ENCODE data around the gene TP63. TPM values are rescaled to one million over a fixed set of nuclear protein-coding genes. Genes with fewer than 3 reads are reported as not detected.

TP63 gene
- total RNA-seq, 1 donor from 2014 or later = not detected

DNA sequence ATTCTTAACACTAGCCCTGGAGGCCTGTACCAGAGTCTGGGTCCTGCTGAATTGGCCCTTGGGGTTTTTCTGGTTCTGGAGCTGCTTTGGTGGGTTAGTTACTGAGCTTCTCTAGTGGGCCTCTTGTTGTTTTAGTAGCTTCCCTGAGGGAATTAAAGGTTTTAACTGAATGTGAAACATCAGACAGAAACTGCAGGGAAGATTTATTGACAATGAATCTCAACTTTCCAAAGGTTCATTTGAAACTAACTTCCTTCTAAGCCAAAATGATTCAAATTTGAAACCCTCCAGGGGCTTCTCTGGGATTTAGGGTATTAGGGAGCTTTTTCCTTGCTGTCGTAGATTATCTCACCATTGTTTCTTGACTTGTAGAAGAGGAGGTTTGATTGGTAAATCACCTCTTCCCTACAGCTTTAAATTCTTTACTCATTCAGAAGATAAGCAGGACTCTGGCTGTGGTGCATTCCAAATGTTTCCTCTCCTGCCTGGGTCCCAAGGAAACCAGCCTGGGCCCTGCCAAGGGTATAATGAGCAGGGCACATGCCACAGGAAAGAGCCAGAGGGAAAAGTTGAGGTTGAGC lies 71.0 kb downstream of the TP63 start:
- no peak for DNase-seq (ENCODE audit: low read depth)
- TF ChIP-seq, protein P1, sequence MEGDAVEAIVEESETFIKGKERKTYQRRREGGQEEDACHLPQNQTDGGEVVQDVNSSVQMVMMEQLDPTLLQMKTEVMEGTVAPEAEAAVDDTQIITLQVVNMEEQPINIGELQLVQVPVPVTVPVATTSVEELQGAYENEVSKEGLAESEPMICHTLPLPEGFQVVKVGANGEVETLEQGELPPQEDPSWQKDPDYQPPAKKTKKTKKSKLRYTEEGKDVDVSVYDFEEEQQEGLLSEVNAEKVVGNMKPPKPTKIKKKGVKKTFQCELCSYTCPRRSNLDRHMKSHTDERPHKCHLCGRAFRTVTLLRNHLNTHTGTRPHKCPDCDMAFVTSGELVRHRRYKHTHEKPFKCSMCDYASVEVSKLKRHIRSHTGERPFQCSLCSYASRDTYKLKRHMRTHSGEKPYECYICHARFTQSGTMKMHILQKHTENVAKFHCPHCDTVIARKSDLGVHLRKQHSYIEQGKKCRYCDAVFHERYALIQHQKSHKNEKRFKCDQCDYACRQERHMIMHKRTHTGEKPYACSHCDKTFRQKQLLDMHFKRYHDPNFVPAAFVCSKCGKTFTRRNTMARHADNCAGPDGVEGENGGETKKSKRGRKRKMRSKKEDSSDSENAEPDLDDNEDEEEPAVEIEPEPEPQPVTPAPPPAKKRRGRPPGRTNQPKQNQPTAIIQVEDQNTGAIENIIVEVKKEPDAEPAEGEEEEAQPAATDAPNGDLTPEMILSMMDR (conservative IDR thresholded peaks at IDR 0.05; ENCODE audit: low read depth, low read length) = no peak
- H3K4me3 ChIP-seq (ENCODE audit: low read depth, low read length) = no peak overlapping the region

DNA sequence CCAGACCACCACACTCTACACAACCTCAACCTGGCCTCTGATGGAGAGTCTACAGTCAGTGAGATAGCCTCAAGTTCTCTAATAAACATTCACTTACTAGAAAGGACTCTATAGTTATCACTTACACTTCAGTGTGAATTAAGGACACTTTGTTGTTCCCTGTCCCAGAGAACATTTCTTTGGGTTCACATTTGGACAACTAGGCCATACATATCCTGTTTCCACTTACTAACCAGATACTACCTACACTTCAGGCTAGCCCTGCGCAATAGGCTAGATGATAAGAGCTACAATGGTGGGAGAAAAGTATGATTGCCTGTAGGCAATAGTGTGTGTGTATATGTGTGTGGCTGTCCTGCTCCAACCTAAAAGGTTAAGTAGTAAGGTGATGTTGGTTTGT lies 72.7 kb downstream of the TP63 start:
- no peak overlapping the region for H3K4me3 ChIP-seq (ENCODE audit: low read depth, low read length)
- DNase-seq (ENCODE audit: low read depth) = no peak
- TF ChIP-seq, protein P1 (conservative IDR thresholded peaks at IDR 0.05; ENCODE audit: low read depth, low read length) = no peak

DNA sequence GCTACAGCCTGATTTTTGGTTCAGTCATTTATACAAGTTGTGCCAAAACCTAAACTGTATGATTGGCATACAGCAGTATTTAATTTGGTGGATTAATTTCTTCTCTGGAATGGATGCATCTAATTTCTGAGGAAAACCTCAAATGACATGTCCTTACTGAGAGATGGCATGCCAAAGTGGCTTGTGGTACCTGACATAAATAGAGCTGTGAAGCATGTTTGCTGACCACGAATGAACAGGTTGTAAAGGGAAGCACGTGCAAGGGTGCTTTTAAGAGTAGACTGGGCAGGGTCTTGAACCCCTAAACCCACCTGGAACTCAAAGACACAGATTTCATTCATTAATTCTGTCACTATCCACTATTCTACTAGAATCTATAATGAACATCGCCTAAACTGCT lies 77.2 kb downstream of the TP63 start:
- H3K4me3 ChIP-seq (ENCODE audit: low read depth, low read length) = no peak overlapping the region
- no peak for DNase-seq (ENCODE audit: low read depth)
- TF ChIP-seq, protein P1 (conservative IDR thresholded peaks at IDR 0.05; ENCODE audit: low read depth, low read length) = no peak

DNA sequence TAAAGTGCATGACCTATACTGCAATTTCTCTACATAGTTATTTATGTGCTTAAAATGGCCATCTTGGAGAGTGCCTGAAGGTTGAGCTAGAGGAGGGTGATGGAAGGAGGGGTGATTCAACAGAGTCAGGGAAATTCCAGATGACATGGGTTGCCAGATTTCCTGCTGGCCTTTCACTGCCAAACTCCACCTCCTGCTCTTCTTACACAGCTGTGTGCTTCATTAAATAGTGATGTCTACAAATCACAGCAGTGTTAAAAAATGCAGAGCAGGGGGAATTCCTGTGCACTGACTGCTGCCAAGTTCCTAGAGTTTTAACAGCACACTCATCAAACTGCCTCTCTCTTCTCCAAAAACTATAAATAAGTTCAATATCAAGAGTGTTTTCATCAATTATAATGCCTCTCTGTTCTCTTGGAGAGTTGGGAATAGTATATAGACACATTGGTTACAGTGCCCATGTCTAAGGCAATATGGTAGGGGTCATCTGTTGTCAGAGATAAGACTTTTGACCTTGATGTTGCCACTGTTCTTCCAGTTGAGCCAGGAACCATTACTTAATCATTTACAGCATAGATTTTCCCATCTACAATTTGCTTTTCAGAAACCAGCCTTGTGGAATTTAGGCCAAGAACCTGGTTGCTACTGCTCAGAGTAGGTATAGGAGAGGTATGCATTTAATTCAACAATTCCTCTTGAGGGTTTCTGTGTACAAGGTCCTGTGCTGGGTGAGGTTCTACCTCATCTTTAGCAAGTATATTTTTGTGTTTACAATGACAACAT lies 79.6 kb downstream of the TP63 start:
- DNase-seq (ENCODE audit: low read depth) = peak; percentile 98
- H3K4me3 ChIP-seq (ENCODE audit: low read depth, low read length) = no peak overlapping the region
- TF ChIP-seq, protein P1 (conservative IDR thresholded peaks at IDR 0.05; ENCODE audit: low read depth, low read length) = no peak

- TF ChIP-seq, protein P1 (conservative IDR thresholded peaks at IDR 0.05; ENCODE audit: low read depth, low read length) = no peak
- no peak overlapping the region for H3K4me3 ChIP-seq (ENCODE audit: low read depth, low read length)
- DNase-seq (ENCODE audit: low read depth) = no peak
Observed at GRCh38 chr3:189712906-189713483, 81.8 kb downstream of the TP63 start.

GRCh38 chr3:189714991-189715961 lies 84.1 kb downstream of the TP63 start:
- no peak for DNase-seq (ENCODE audit: low read depth)
- TF ChIP-seq, protein P1 (conservative IDR thresholded peaks at IDR 0.05; ENCODE audit: low read depth, low read length) = no peak
- no peak overlapping the region for H3K4me3 ChIP-seq (ENCODE audit: low read depth, low read length)
